H1 (cell line): ENCODE results near the gene TPRX1. TPM values are rescaled to one million over a fixed set of nuclear protein-coding genes. Genes with fewer than 3 reads are reported as not detected.

ENCODE experiments used
- ATF3 ChIP-seq: IDR thresholded peaks from 2 replicates; pipeline ENCODE4 v1.6.1; 2011; ENCODE audit warnings: low read depth, mild to moderate bottlenecking, low read length; ENCODE audit not compliant: insufficient read depth
- BACH1 ChIP-seq: IDR thresholded peaks from 2 replicates; pipeline ENCODE4 v1.6.1; 2012; ENCODE audit warnings: low read length, improper control_type of control experiment
- CHD7 ChIP-seq: fragments of 300-600 bp; sonication (generic); IDR thresholded peaks from 2 replicates; pipeline ENCODE4 v1.7.1; 2012; ENCODE audit warnings: low read length, moderate library complexity, mild to moderate bottlenecking, inconsistent platforms; ENCODE audit not compliant: insufficient replicate concordance
- KDM4A ChIP-seq: IDR thresholded peaks from one replicate; pipeline ENCODE4 v1.7.1; 2012; ENCODE audit warnings: low read depth, mild to moderate bottlenecking, moderate library complexity, low read length, inconsistent platforms; ENCODE audit not compliant: severe bottlenecking
- MAX ChIP-seq: IDR thresholded peaks from 2 replicates; pipeline ENCODE4 v1.6.1; 2012; ENCODE audit warnings: inconsistent platforms
- NANOG ChIP-seq: IDR thresholded peaks from 2 replicates; pipeline ENCODE4 v1.6.1; 2011; ENCODE audit warnings: low read length, low read depth, mild to moderate bottlenecking, inconsistent platforms; ENCODE audit not compliant: insufficient read depth, poor library complexity, severe bottlenecking
- SIRT6 ChIP-seq: IDR thresholded peaks from one replicate; pipeline ENCODE4 v1.7.1; 2012; ENCODE audit warnings: low read length, inconsistent platforms
- SIX5 ChIP-seq: IDR thresholded peaks from 2 replicates; pipeline ENCODE4 v1.6.1; 2011; ENCODE audit warnings: mild to moderate bottlenecking, low read depth, low read length
- SP1 ChIP-seq: IDR thresholded peaks from 2 replicates; pipeline ENCODE4 v1.6.1; 2011; ENCODE audit warnings: low read depth, low read length
- TAF7 ChIP-seq: optimal IDR thresholded peaks from 2 replicates; pipeline ENCODE3; 2011; ENCODE audit warnings: low read depth, mild to moderate bottlenecking, inconsistent platforms, low read length, moderate library complexity, borderline replicate concordance
- TEAD4 ChIP-seq: IDR thresholded peaks from 2 replicates; pipeline ENCODE4 v1.6.1; 2012; ENCODE audit warnings: low read depth, low read length, inconsistent platforms, mixed read lengths
- polyA plus RNA-seq, 7 experiments: library from polyadenylated mRNA; depleted of rRNA in 3 of 7; stranded (reverse) in 5 of 7; unstranded in 2 of 7; fragments of >200 nt in 5 of 7; fragments of 200-250 nt in 2 of 7; gene quantifications; 1 replicate in 5 of 7; 2 replicates in 1 of 7; 4 replicates in 1 of 7; pipeline versions ENCODE4 v1.2.1 to v1.2.3, GENCODE V29; 2011 to 2013; ENCODE audit warnings: missing spikeins in 2 of 7, mixed read lengths in 2 of 7
- total RNA-seq: library from RNA; stranded (reverse); fragmentation: NEBNext Ultra II Directional; extraction: Animal tissue kit (Norgen Biotek cat#: 25700); gene quantifications from 2 replicates; pipeline ENCODE4 v1.2.1, GENCODE V29; 2021

TPRX1 gene
- total and polyA plus RNA-seq, 2 of the 8 experiments (the other 6 are each of a cell fraction or from before 2014, with no cell fraction given): 0.03 TPM; not detected in 1

- TF ChIP-seq CHD7 (no peak), SIRT6 (no peak), ATF3 (no peak), TAF7 (no peak), SIX5 (no peak), MAX (no peak), SP1 (0 out of 2 replicates have a peak, but pooled peaks have one; percentile 9), TEAD4 (peak; percentile 66), NANOG (no peak), BACH1 (no peak), KDM4A (no peak)
Observed at GRCh38 chr19:47839913-47840312, 35.6 kb upstream of the TPRX1 start (continued).
